ENCODE data around the gene IREB2. TPM values are rescaled to one million over a fixed set of nuclear protein-coding genes. Genes with fewer than 3 reads are reported as not detected.

The IREB2 gene
- total and polyA plus RNA-seq, 2 of the 13 experiments (the other 11 are each of a cell fraction or from before 2014, with no cell fraction given) = 24.2 to 30.4 TPM

DNA sequence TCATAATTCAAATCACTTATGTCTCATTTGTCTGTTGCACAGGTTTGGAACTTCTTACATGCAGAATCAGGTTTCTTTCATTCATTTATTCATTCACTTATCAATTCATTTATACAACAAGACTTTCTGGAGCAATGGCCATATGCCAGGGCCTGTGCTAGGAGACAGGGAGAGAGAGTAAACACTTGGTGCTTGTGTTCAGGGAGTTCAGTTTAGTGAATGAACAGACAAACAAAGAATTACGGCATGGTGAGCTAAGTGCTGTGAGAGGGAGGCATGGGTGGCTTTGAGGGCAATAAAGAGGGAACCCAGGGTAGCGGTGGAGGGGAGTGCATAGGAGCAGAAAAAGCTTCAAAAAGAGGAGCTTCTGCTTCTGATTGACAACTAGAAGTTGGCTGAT lies 8.5 kb upstream of the IREB2 start (continued):
- TF ChIP-seq, protein P1, sequence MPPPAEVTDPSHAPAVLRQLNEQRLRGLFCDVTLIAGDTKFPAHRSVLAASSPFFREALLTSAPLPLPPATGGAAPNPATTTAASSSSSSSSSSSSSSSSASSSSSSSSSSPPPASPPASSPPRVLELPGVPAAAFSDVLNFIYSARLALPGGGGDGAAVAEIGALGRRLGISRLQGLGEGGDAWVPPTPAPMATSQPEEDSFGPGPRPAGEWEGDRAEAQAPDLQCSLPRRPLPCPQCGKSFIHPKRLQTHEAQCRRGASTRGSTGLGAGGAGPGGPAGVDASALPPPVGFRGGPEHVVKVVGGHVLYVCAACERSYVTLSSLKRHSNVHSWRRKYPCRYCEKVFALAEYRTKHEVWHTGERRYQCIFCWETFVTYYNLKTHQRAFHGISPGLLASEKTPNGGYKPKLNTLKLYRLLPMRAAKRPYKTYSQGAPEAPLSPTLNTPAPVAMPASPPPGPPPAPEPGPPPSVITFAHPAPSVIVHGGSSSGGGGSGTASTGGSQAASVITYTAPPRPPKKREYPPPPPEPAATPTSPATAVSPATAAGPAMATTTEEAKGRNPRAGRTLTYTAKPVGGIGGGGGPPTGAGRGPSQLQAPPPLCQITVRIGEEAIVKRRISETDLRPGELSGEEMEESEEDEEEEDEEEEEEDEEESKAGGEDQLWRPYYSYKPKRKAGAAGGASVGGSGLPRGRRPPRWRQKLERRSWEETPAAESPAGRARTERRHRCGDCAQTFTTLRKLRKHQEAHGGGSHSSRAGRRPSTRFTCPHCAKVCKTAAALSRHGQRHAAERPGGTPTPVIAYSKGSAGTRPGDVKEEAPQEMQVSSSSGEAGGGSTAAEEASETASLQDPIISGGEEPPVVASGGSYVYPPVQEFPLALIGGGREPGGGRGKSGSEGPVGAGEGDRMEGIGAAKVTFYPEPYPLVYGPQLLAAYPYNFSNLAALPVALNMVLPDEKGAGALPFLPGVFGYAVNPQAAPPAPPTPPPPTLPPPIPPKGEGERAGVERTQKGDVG (CRISPR knock-in tag; IDR thresholded peaks at IDR 0.05; ENCODE audit: borderline replicate concordance) = no peak
- TF ChIP-seq THAP11 (CRISPR knock-in tag; IDR thresholded peaks at IDR 0.05) (0 out of 2 replicates have a peak, but pooled peaks have one; percentile 22), ZFP90 (CRISPR knock-in tag; IDR thresholded peaks at IDR 0.05; ENCODE audit: borderline replicate concordance) (no peak), ZNF552 (CRISPR knock-in tag; IDR thresholded peaks at IDR 0.05; ENCODE audit: borderline replicate concordance) (no peak), KDM6A (CRISPR knock-in tag; IDR thresholded peaks at IDR 0.05; ENCODE audit: low read depth) (no peak), ZNF460 (CRISPR knock-in tag; IDR thresholded peaks at IDR 0.05; ENCODE audit: borderline replicate concordance) (no peak), ELF4 (CRISPR knock-in tag; IDR thresholded peaks at IDR 0.05; ENCODE audit: borderline replicate concordance) (no peak), NKX3-1 (CRISPR knock-in tag; IDR thresholded peaks at IDR 0.05) (no peak), ZFP36 (IDR thresholded peaks at IDR 0.05; ENCODE audit: borderline replicate concordance, low read depth, low read length, partially characterized antibody) (no peak), CC2D1A (CRISPR knock-in tag; IDR thresholded peaks at IDR 0.05) (no peak), TBL1XR1 (IDR thresholded peaks at IDR 0.05; ENCODE audit: borderline replicate concordance, low read length, partially characterized antibody) (no peak), GZF1 (CRISPR knock-in tag; IDR thresholded peaks at IDR 0.05) (peak; percentile 87), HNRNPL (IDR thresholded peaks at IDR 0.05; ENCODE audit: low read depth, low read length) (no peak), GATAD2A (CRISPR knock-in tag; IDR thresholded peaks at IDR 0.05) (0 out of 2 replicates have a peak, but pooled peaks have one; percentile 37), SRF (IDR thresholded peaks at IDR 0.05; ENCODE audit: low read depth, low read length) (no peak), RORA (CRISPR knock-in tag; IDR thresholded peaks at IDR 0.05) (no peak), TSC22D2 (CRISPR knock-in tag; IDR thresholded peaks at IDR 0.05; ENCODE audit: borderline replicate concordance) (no peak), KDM1A (CRISPR knock-in tag; IDR thresholded peaks at IDR 0.05) (no peak)
- TF ChIP-seq, protein P2, sequence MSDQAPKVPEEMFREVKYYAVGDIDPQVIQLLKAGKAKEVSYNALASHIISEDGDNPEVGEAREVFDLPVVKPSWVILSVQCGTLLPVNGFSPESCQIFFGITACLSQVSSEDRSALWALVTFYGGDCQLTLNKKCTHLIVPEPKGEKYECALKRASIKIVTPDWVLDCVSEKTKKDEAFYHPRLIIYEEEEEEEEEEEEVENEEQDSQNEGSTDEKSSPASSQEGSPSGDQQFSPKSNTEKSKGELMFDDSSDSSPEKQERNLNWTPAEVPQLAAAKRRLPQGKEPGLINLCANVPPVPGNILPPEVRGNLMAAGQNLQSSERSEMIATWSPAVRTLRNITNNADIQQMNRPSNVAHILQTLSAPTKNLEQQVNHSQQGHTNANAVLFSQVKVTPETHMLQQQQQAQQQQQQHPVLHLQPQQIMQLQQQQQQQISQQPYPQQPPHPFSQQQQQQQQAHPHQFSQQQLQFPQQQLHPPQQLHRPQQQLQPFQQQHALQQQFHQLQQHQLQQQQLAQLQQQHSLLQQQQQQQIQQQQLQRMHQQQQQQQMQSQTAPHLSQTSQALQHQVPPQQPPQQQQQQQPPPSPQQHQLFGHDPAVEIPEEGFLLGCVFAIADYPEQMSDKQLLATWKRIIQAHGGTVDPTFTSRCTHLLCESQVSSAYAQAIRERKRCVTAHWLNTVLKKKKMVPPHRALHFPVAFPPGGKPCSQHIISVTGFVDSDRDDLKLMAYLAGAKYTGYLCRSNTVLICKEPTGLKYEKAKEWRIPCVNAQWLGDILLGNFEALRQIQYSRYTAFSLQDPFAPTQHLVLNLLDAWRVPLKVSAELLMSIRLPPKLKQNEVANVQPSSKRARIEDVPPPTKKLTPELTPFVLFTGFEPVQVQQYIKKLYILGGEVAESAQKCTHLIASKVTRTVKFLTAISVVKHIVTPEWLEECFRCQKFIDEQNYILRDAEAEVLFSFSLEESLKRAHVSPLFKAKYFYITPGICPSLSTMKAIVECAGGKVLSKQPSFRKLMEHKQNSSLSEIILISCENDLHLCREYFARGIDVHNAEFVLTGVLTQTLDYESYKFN (CRISPR knock-in tag; conservative IDR thresholded peaks at IDR 0.05) = 0 out of 2 replicates have a peak, but pooled peaks have one; percentile 12
- TF ChIP-seq, protein P3, sequence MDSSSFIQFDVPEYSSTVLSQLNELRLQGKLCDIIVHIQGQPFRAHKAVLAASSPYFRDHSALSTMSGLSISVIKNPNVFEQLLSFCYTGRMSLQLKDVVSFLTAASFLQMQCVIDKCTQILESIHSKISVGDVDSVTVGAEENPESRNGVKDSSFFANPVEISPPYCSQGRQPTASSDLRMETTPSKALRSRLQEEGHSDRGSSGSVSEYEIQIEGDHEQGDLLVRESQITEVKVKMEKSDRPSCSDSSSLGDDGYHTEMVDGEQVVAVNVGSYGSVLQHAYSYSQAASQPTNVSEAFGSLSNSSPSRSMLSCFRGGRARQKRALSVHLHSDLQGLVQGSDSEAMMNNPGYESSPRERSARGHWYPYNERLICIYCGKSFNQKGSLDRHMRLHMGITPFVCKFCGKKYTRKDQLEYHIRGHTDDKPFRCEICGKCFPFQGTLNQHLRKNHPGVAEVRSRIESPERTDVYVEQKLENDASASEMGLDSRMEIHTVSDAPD (CRISPR knock-in tag; IDR thresholded peaks at IDR 0.05) = no peak
- TF ChIP-seq, protein P4, sequence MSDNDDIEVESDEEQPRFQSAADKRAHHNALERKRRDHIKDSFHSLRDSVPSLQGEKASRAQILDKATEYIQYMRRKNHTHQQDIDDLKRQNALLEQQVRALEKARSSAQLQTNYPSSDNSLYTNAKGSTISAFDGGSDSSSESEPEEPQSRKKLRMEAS (IDR thresholded peaks at IDR 0.05) = peak; percentile 32; the same call in 1 of the 2 replicates
- TF ChIP-seq, protein P5, sequence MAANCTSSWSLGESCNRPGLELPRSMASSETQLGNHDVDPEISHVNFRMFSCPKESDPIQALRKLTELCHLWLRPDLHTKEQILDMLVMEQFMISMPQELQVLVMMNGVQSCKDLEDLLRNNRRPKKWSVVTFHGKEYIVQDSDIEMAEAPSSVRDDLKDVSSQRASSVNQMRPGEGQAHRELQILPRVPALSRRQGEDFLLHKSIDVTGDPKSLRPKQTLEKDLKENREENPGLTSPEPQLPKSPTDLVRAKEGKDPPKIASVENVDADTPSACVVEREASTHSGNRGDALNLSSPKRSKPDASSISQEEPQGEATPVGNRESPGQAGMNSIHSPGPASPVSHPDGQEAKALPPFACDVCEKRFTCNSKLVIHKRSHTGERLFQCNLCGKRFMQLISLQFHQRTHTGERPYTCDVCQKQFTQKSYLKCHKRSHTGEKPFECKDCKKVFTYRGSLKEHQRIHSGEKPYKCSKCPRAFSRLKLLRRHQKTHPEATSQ (CRISPR knock-in tag; IDR thresholded peaks at IDR 0.05; ENCODE audit: borderline replicate concordance) = no peak

Measured in HepG2 (cell line).